Measurements from ENCODE around the gene RAB31.
A peak's percentile ranks its signal among the peaks of the same experiment; 100 is the strongest.

The RAB31 gene

GRCh38 chr18:9792565-9793245, 84.6 kb downstream of the RAB31 start:
- no peak for DNase-seq

GRCh38 chr18:9796011-9796410, 87.9 kb downstream of the RAB31 start:
- no peak for DNase-seq

GRCh38 chr18:9796935-9797549, 88.9 kb downstream of the RAB31 start:
- DNase-seq, result peak in 1 of 2 experiments; percentile 19

GRCh38 chr18:9802175-9803062, 94.3 kb downstream of the RAB31 start:
- DNase-seq, result no peak

- no peak for DNase-seq
Measured at GRCh38 chr18:9803063-9803697, 95.1 kb downstream of the RAB31 start.

- no peak for DNase-seq
Measured at GRCh38 chr18:9803698-9804516, 95.8 kb downstream of the RAB31 start.

- no peak for DNase-seq
Measured at GRCh38 chr18:9804517-9805104, 96.5 kb downstream of the RAB31 start.

GRCh38 chr18:9806905-9807304, 98.8 kb downstream of the RAB31 start:
- DNase-seq, result no peak

- no peak for DNase-seq
Measured at GRCh38 chr18:9808295-9809241, 100.5 kb downstream of the RAB31 start.

- no peak for DNase-seq
Measured at GRCh38 chr18:9809697-9810096, 101.6 kb downstream of the RAB31 start.

- no peak for DNase-seq
Measured at GRCh38 chr18:9810299-9810698, 102.2 kb downstream of the RAB31 start.

- DNase-seq, result no peak
Measured at GRCh38 chr18:9810994-9811705, 103.0 kb downstream of the RAB31 start.

- DNase-seq, result no peak
Measured at GRCh38 chr18:9811978-9812377, 103.9 kb downstream of the RAB31 start.

GRCh38 chr18:9814431-9814830, 106.3 kb downstream of the RAB31 start:
- no peak for DNase-seq

GRCh38 chr18:9817286-9817685, 109.2 kb downstream of the RAB31 start:
- no peak for DNase-seq

- no peak for DNase-seq
Measured at GRCh38 chr18:9817725-9818422, 109.8 kb downstream of the RAB31 start.

GRCh38 chr18:9818423-9818734, 110.3 kb downstream of the RAB31 start:
- DNase-seq, result no peak

GRCh38 chr18:9820127-9820526, 112.0 kb downstream of the RAB31 start:
- no peak for DNase-seq

- no peak for DNase-seq
Measured at GRCh38 chr18:9820719-9821118, 112.6 kb downstream of the RAB31 start.
